ENCODE data around the gene MIDN.

MIDN gene

GRCh38 chr19:1238369-1239303, 9.7 kb upstream of the MIDN start:
- H3K4me2 ChIP-seq (ENCODE audit: low read length) = peak overlapping the region; percentile 59
- H3K27ac ChIP-seq (ENCODE audit: low read depth, low read length, poor library complexity, severe bottlenecking) = no peak overlapping the region
- no peak overlapping the region for H3K9ac ChIP-seq (ENCODE audit: low read length)
- no peaks in the 10 kb centered on the region for H3K9me3 ChIP-seq (ENCODE audit: low read length)
- peaks cover 6% of the 10 kb centered on the region; the same call in 1 of the 2 replicates for H3K27me3 ChIP-seq (ENCODE audit: insufficient read depth, low read length)
- peaks cover 34% of the 10 kb centered on the region for H3K4me1 ChIP-seq (ENCODE audit: insufficient read depth, low read length, severe bottlenecking)
- no peaks in the 10 kb centered on the region for H3K9me2 ChIP-seq (ENCODE audit: low read depth, low read length)
- H2AFZ ChIP-seq (ENCODE audit: low read length) = no peak overlapping the region
- no peaks in the 10 kb centered on the region for H3K36me3 ChIP-seq (ENCODE audit: insufficient read depth, low read length)
- no peaks in the 10 kb centered on the region for H4K20me1 ChIP-seq (ENCODE audit: insufficient read depth, low read length)
- H3K4me3 ChIP-seq (ENCODE audit: low read depth, low read length, poor library complexity, severe bottlenecking) = peak overlapping the region; percentile 52
- peaks cover 5% of the 10 kb centered on the region; the same call in 1 of the 2 replicates for H3F3A ChIP-seq (ENCODE audit: insufficient read depth, low read length)
- H3K79me2 ChIP-seq (ENCODE audit: insufficient read depth, low read length) = no peaks in the 10 kb centered on the region
- TF ChIP-seq EZH2 (IDR thresholded peaks at IDR 0.05; ENCODE audit: borderline replicate concordance, low read length) = no peak
- no peak for TF ChIP-seq CTCF (IDR thresholded peaks at IDR 0.05; ENCODE audit: low read length)

GRCh38 chr19:1239420-1239795, 9.0 kb upstream of the MIDN start:
- Histone ChIP-seq H3K9me3 (ENCODE audit: low read length) (no peaks in the 10 kb centered on the region), H3K27me3 (ENCODE audit: insufficient read depth, low read length) (peaks cover 6% of the 10 kb centered on the region; the same call in 1 of the 2 replicates), H3K4me3 (ENCODE audit: low read depth, low read length, poor library complexity, severe bottlenecking) (peak overlapping the region; percentile 44), H2AFZ (ENCODE audit: low read length) (no peak overlapping the region), H3F3A (ENCODE audit: insufficient read depth, low read length) (peaks cover 5% of the 10 kb centered on the region; the same call in 1 of the 2 replicates), H3K9me2 (ENCODE audit: low read depth, low read length) (no peaks in the 10 kb centered on the region), H3K27ac (ENCODE audit: low read depth, low read length, poor library complexity, severe bottlenecking) (no peak overlapping the region), H3K4me2 (ENCODE audit: low read length) (no peak overlapping the region), H4K20me1 (ENCODE audit: insufficient read depth, low read length) (no peaks in the 10 kb centered on the region), H3K9ac (ENCODE audit: low read length) (no peak overlapping the region), H3K79me2 (ENCODE audit: insufficient read depth, low read length) (no peaks in the 10 kb centered on the region), H3K36me3 (ENCODE audit: insufficient read depth, low read length) (peaks cover 5% of the 10 kb centered on the region; the same call in 1 of the 2 replicates), H3K4me1 (ENCODE audit: insufficient read depth, low read length, severe bottlenecking) (peaks cover 42% of the 10 kb centered on the region)
- TF ChIP-seq EZH2 (IDR thresholded peaks at IDR 0.05; ENCODE audit: borderline replicate concordance, low read length) (no peak), CTCF (IDR thresholded peaks at IDR 0.05; ENCODE audit: low read length) (no peak)

DNA sequence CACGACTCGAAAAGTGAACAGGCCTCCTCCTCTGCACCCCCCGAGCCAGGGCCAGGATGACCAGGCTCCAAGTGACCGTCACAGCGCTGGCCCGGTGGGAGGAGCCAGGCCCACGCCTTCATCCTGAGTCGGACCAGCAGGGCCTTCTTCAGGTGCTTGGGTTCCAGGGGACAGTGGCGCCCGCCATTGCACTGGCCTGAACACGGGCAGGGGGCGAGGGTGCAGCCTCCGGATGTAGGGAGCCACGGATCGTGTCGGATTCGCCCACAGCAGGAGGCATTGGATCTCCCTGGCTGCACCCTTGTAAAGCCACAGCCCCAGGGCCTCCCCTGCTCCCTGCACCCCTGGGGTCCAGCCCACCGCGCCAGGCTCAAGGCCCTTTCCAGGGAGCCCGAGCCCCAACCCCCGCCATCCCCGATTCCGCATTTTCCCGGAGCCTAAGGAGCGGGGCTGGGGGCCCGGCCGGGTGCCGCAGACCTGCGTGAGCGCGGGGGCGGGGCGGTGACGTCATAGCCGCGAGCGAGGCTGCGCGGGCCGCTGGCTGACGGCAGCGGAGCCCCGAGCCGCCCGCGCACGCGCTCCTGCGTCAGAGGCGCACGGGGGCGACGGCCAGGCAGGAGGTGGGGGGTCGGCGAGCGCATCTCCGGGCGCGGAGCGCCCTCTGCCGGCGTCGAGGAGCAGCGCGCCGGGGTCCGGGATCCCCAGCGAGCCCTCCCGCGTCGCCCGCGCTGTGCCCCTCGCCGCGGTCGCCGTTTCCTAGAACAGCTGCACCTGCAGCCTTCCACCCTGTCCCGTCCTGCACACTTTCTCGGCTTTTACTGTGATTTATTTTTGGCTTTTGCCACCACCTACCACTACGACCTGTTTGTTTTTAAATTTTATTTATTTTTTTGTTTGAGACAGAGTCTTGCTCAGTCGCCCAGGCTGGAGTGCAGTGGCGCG, 8.3 kb upstream of the MIDN start:
- Histone ChIP-seq H2AFZ (ENCODE audit: low read length) (no peak overlapping the region), H3K9me2 (ENCODE audit: low read depth, low read length) (no peaks in the 10 kb centered on the region), H3K79me2 (ENCODE audit: insufficient read depth, low read length) (no peaks in the 10 kb centered on the region), H3K36me3 (ENCODE audit: insufficient read depth, low read length) (peaks cover 5% of the 10 kb centered on the region; the same call in 1 of the 2 replicates), H3K4me3 (ENCODE audit: low read depth, low read length, poor library complexity, severe bottlenecking) (peak overlapping the region; percentile 44), H3F3A (ENCODE audit: insufficient read depth, low read length) (peaks cover 5% of the 10 kb centered on the region; the same call in 1 of the 2 replicates), H3K4me2 (ENCODE audit: low read length) (peak overlapping the region; percentile 92), H3K27ac (ENCODE audit: low read depth, low read length, poor library complexity, severe bottlenecking) (no peak overlapping the region), H3K4me1 (ENCODE audit: insufficient read depth, low read length, severe bottlenecking) (peaks cover 48% of the 10 kb centered on the region), H3K9me3 (ENCODE audit: low read length) (no peaks in the 10 kb centered on the region), H4K20me1 (ENCODE audit: insufficient read depth, low read length) (no peaks in the 10 kb centered on the region), H3K9ac (ENCODE audit: low read length) (peak overlapping the region; percentile 52; the same call in 1 of the 2 replicates), H3K27me3 (ENCODE audit: insufficient read depth, low read length) (peaks cover 6% of the 10 kb centered on the region; the same call in 1 of the 2 replicates)
- TF ChIP-seq EZH2 (IDR thresholded peaks at IDR 0.05; ENCODE audit: borderline replicate concordance, low read length) = no peak
- TF ChIP-seq CTCF (IDR thresholded peaks at IDR 0.05; ENCODE audit: low read length) = peak; percentile 68
